MCF 10A (cell line): Measurements from ENCODE around the gene KIRREL3. TPM values are rescaled to one million over a fixed set of nuclear protein-coding genes. Genes with fewer than 3 reads are reported as not detected.

Experiments
- BruUV-seq: library from RNA; stranded (reverse); fragments of 400-500 nt; replicated peaks from 2 replicates; lab custom pipeline; 2021; lab: Mats Ljungman, UMichigan
- CTCF ChIA-PET: fragments of 300-600 bp; sonication (Branson Sonifier 250); formaldehyde crosslinking; extraction: SDS; loops from one replicate; lab custom pipeline; 2021; ENCODE audit warnings: antibody characterized with exemption, inconsistent platforms; lab: Yijun Ruan, JAX
- POLR2A ChIA-PET: fragments of 300-600, 350-650 bp; sonication (Branson Sonifier 250); formaldehyde crosslinking; extraction: SDS; loops from one replicate; lab custom pipeline; 2020; ENCODE audit warnings: antibody characterized with exemption, inconsistent platforms; lab: Yijun Ruan, JAX
- DNase-seq: peaks from one replicate; pipeline ENCODE4 v3.0.0-alpha.2; 2018; ENCODE audit not compliant: unreplicated experiment
- H3K27ac Mint-ChIP-seq: one replicate; pipeline ENCODE4 v1.8.0; 2022; ENCODE audit warnings: mild to moderate bottlenecking, low read depth, mixed read lengths; ENCODE audit not compliant: unreplicated experiment
- H3K27me3 Mint-ChIP-seq: one replicate; pipeline ENCODE4 v1.8.0; 2022; ENCODE audit warnings: mixed read lengths; ENCODE audit not compliant: insufficient read depth, unreplicated experiment
- H3K36me3 Mint-ChIP-seq: one replicate; pipeline ENCODE4 v1.8.0; 2022; ENCODE audit warnings: mild to moderate bottlenecking, moderate library complexity, mixed read lengths; ENCODE audit not compliant: insufficient read depth, unreplicated experiment
- H3K4me1 Mint-ChIP-seq: one replicate; pipeline ENCODE4 v1.8.0; 2022; ENCODE audit warnings: mixed read lengths; ENCODE audit not compliant: insufficient read depth, unreplicated experiment
- H3K4me3 Mint-ChIP-seq: one replicate; pipeline ENCODE4 v1.8.0; 2022; ENCODE audit warnings: mild to moderate bottlenecking, moderate library complexity, mixed read lengths; ENCODE audit not compliant: unreplicated experiment
- H3K9me3 Mint-ChIP-seq: one replicate; pipeline ENCODE4 v1.8.0; 2022; ENCODE audit warnings: mixed read lengths; ENCODE audit not compliant: unreplicated experiment
- intact Hi-C: fragments of 100-400 bp; cut with micrococcal nuclease; formaldehyde crosslinking; loops from 2 replicates; pipeline ENCODE4 v1.14.1; 2022
- total RNA-seq: library from RNA; stranded (reverse); gene quantifications from 2 replicates; pipeline ENCODE4 v1.2.3, GENCODE V29; 2022
- TF ChIP-seq, protein P1 (sequence below): fragments of 200-600 bp; IDR thresholded peaks from one replicate; pipeline ENCODE4 v1.8.0; 2022; ENCODE audit warnings: antibody characterized with exemption, mild to moderate bottlenecking; ENCODE audit not compliant: unreplicated experiment

Gene KIRREL3
- total RNA-seq, 1 experiment from 2014 or later = not detected

DNA sequence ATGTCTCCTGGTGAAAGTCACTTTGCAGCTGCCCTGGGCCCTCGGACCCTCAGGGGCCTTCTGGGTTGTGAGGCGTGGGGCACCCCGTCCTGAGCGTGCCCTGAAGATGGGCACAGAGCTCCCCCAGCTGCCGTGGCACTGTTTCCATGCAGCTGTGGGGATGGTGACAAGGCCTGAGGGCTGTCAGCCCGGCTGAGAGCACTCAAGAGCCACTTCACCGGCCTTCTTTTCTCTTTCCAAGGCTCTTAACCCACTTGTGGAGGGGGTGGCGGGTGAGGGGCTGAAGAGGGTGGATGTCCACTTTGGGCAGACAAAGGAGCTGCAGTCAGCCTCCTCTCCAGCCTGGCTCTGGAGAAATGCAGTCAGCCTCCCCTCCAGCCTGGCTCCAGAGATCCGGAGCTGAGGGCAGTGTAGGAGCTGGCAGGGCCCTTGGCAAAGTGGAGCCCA, 405.6 kb downstream of the KIRREL3 start:
- TF ChIP-seq, protein P1, sequence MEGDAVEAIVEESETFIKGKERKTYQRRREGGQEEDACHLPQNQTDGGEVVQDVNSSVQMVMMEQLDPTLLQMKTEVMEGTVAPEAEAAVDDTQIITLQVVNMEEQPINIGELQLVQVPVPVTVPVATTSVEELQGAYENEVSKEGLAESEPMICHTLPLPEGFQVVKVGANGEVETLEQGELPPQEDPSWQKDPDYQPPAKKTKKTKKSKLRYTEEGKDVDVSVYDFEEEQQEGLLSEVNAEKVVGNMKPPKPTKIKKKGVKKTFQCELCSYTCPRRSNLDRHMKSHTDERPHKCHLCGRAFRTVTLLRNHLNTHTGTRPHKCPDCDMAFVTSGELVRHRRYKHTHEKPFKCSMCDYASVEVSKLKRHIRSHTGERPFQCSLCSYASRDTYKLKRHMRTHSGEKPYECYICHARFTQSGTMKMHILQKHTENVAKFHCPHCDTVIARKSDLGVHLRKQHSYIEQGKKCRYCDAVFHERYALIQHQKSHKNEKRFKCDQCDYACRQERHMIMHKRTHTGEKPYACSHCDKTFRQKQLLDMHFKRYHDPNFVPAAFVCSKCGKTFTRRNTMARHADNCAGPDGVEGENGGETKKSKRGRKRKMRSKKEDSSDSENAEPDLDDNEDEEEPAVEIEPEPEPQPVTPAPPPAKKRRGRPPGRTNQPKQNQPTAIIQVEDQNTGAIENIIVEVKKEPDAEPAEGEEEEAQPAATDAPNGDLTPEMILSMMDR = no peak
- ChIA-PET CTCF (interaction anchor here (0.9 to 6.4 kb wide), 3 partner anchors 9 to 396 kb away, joined by 4 to 44 read pairs (median 5); no protein-coding TSS in a partner anchor), POLR2A (no interaction called here)
- no peak overlapping the region for H3K4me3 Mint-ChIP-seq
- BruUV-seq = no TSS peak
- H3K27ac Mint-ChIP-seq = no peak overlapping the region
- no peaks in the 10 kb centered on the region for H3K36me3 Mint-ChIP-seq
- no peaks in the 10 kb centered on the region for H3K4me1 Mint-ChIP-seq
- H3K9me3 Mint-ChIP-seq = no peaks in the 10 kb centered on the region
- no peak for DNase-seq
- peaks cover 22% of the 10 kb centered on the region for H3K27me3 Mint-ChIP-seq
- intact Hi-C loops = no loop called here

DNA sequence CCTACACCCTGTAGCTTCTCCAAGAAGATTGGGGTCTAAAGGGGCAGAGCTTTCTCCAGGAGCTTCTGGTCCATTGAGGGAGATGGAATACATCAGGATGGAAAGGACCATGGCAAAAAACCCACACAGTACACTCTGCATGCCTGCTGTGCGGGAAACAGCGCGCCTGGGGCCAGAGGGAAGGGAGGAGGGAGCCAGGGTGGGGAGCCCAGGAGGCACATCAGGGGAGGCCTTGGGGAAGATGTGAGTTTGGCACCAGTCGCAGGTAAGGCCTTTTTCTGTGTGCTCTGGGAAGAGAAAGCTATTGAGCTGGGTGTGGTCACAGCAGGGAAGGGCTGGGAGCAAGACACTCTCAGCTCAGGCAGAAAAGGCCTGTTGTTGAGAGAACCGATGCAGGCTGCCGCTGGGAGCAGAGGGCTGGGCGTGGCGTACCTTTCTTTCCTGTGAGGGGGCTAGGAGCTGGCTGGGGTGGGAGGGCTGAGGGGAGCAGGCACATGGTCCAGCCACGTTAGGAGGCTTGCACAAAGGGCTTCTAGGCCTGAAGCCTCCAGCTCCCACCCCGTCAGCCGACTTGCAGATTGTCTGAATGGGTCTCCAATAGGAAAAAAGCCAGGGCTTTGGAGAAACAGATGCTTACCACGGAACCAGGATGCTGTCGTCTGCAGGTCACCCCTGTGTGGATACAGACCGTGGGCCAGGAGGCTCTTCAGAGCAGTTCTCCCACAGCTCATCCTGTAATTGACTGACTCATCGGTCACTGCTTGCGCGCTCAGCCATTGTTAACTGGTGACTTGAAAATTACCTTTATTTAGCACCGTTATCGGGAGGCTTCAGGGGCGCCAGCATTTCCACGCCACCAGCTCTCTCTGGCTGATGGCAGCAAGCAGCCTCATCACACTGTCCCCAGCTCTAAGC, 407.8 kb downstream of the KIRREL3 start:
- H3K27me3 Mint-ChIP-seq = peaks cover 6% of the 10 kb centered on the region
- no TSS peak for BruUV-seq
- no peak overlapping the region for H3K27ac Mint-ChIP-seq
- intact Hi-C loops = no loop called here
- no peak for DNase-seq
- no peak overlapping the region for H3K4me3 Mint-ChIP-seq
- POLR2A ChIA-PET = interaction anchor here (0.5 kb wide), 1 partner anchor 23 kb away, joined by 3 read pairs; no protein-coding TSS in a partner anchor
- H3K9me3 Mint-ChIP-seq = no peaks in the 10 kb centered on the region
- TF ChIP-seq, protein P1 = no peak
- CTCF ChIA-PET = interaction anchor here (0.6 to 6.4 kb wide), 3 partner anchors 15 to 112 kb away, joined by 4 to 44 read pairs (median 6); no protein-coding TSS in a partner anchor
- H3K4me1 Mint-ChIP-seq = no peaks in the 10 kb centered on the region
- no peaks in the 10 kb centered on the region for H3K36me3 Mint-ChIP-seq

- no peaks in the 10 kb centered on the region for H3K4me1 Mint-ChIP-seq
- TF ChIP-seq, protein P1 = no peak
- no peak for DNase-seq
Measured at GRCh38 chr11:126591966-126592489, 408.5 kb downstream of the KIRREL3 start.

DNA sequence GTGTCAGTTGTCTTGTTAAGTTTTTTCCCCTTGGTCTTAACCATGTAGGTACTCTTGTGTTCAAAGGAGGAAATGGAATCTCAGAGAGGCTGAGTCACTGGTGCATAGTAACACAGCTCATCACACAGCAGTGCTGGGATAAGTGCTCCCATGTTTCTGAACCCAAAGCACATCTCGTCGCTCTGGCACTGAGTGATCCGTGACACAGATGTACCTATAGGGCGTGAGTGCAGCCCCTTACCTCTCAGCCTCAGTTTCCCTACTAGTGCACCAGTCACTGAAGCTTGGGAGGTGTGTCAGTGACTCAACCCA, 411.1 kb downstream of the KIRREL3 start:
- no peaks in the 10 kb centered on the region for H3K9me3 Mint-ChIP-seq
- TF ChIP-seq, protein P1 = no peak
- POLR2A ChIA-PET = no interaction called here
- H3K36me3 Mint-ChIP-seq = no peaks in the 10 kb centered on the region
- intact Hi-C loops = loop anchor here (10.0 kb wide), 1 partner anchor 275 kb away; no protein-coding TSS in a partner anchor
- no peak overlapping the region for H3K27ac Mint-ChIP-seq
- no peak overlapping the region for H3K4me3 Mint-ChIP-seq
- DNase-seq = no peak
- BruUV-seq = no TSS peak
- H3K27me3 Mint-ChIP-seq = no peaks in the 10 kb centered on the region
- CTCF ChIA-PET = interaction anchor here (0.7 to 1.0 kb wide), 2 partner anchors 18 to 126 kb away, joined by 3 to 4 read pairs; no protein-coding TSS in a partner anchor
- no peaks in the 10 kb centered on the region for H3K4me1 Mint-ChIP-seq

More at GRCh38 chr11:126591966-126592489, 408.5 kb downstream of the KIRREL3 start:
- Mint-ChIP-seq H3K27ac (no peak overlapping the region), H3K9me3 (no peaks in the 10 kb centered on the region), H3K4me3 (no peak overlapping the region), H3K27me3 (no peaks in the 10 kb centered on the region), H3K36me3 (no peaks in the 10 kb centered on the region)
- ChIA-PET CTCF (interaction anchor here (0.7 to 6.4 kb wide), 4 partner anchors 15 to 1834 kb away, joined by 3 to 44 read pairs (median 4); no protein-coding TSS in a partner anchor), POLR2A (no interaction called here)
- BruUV-seq = no TSS peak
- intact Hi-C loops = no loop called here
